Measurements from ENCODE around the gene EIF3A.

The EIF3A gene

GRCh38 chr10:119005362-119006043 is 75.1 kb downstream of the EIF3A start:
- no peak for DNase-seq (ENCODE audit: low read depth, low spot score)

- no peak for DNase-seq (ENCODE audit: low read depth, low spot score)
These were observed 76.9 kb downstream of the EIF3A start for GRCh38 chr10:119003572-119004289.

- no peak for DNase-seq (ENCODE audit: low read depth, low spot score)
These were observed 78.7 kb downstream of the EIF3A start for GRCh38 chr10:119001717-119002500.

DNA sequence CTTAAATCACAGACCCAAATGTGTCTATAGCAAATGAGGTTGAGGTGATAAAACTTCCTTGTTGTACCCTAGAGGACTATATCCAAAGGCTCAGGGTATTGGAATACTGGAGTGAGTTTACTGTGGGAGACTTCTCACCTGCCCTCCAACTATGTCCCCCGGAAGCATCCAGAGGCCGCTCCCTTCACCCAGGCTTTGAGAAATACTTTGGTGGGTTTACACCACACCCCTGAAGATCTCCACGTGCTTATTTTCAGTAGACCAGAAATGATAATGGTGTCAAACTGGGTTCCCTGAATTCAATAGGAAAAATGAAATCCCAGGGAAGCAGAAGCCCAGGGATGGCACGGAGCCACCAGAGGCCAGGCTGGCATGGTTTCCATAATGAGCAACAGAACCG is 82.4 kb downstream of the EIF3A start:
- no peak for DNase-seq (ENCODE audit: low read depth, low spot score)

GRCh38 chr10:118997379-118997778 is 83.2 kb downstream of the EIF3A start:
- no peak for DNase-seq (ENCODE audit: low read depth, low spot score)

GRCh38 chr10:118995739-118996138 is 84.9 kb downstream of the EIF3A start:
- DNase-seq (ENCODE audit: low read depth, low spot score) = no peak

DNA sequence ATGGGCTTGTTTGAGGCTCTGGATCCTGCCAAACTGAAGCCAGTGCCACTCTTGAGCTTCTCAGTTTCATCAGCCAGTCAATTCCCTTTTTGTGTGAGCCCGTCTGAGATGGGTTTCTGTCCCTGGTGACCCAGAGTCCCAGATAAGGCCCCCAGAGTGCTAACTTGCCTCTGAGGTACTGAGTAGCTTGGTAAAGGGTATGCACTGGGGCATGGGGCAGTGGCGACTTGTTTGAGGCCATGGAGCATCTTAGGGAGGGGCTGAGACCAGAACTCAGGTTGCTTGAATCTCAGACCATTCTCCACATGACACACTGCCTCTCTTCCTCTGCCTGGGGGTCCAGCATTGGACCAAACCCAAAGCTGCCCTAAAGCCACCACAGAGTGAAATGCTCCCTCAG is 86.3 kb downstream of the EIF3A start:
- no peak for DNase-seq (ENCODE audit: low read depth, low spot score)

- DNase-seq (ENCODE audit: low read depth, low spot score) = no peak
These were observed 87.4 kb downstream of the EIF3A start for GRCh38 chr10:118993214-118993613.

DNA sequence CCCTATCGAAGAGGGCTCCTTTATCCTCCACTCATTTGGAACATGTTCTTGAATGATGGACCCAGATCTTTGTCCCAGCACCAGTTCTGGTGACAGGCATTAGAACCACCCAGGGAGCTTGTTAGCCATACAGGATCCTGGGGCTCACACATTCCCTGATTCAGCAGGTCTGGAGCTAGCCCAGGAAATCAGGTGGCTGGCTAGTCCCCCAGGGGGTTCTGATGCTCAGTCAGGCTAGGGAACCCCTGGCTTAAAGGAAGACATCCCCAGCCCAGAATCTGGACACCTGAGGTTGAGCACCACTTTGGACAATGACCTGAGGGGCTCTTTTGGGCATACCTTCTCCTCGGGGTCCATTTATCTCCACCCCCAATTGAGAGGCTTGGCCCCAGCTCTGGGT is 88.1 kb downstream of the EIF3A start:
- DNase-seq (ENCODE audit: low read depth, low spot score) = no peak

DNA sequence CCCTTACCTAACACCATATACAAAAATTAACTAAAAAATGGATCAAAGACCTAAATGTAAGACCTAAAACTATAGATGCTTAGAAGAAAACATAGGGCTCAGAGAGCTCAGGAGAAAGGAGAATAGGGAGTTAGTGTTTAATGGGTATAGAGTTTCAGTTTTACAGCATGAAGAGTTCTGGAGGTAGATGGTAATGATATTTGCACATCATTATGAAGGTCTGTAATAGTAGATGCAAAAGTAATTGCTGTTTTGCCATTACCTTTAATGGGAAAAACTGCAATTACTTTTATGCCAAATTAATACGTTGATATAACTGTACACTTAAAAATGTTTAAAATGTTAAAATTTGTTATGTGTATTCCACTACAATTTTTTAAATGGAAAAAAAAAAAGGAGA is 90.3 kb downstream of the EIF3A start:
- no peak for DNase-seq (ENCODE audit: low read depth, low spot score)

- no peak for DNase-seq (ENCODE audit: low read depth, low spot score)
These were observed 93.5 kb downstream of the EIF3A start for GRCh38 chr10:118986815-118987790.

GRCh38 chr10:118985576-118985975 is 95.0 kb downstream of the EIF3A start:
- no peak for DNase-seq (ENCODE audit: low read depth, low spot score)

Measured in ELF-1 (cell line).